GM21717 (cell line): ENCODE measurements around the gene PFN3.
"Not testable (repeated sequence)": the region's sequence is repeated elsewhere in the genome, so short reads cannot be mapped to it uniquely, and the experiment has no call there.

Source experiments
- ATAC-seq: cut with Tn5 transposase; IDR thresholded peaks from one replicate; pipeline ENCODE4 v1.9.1; 2021; ENCODE audit warnings: mild to moderate bottlenecking, moderate library complexity; ENCODE audit not compliant: unreplicated experiment

The PFN3 gene

DNA sequence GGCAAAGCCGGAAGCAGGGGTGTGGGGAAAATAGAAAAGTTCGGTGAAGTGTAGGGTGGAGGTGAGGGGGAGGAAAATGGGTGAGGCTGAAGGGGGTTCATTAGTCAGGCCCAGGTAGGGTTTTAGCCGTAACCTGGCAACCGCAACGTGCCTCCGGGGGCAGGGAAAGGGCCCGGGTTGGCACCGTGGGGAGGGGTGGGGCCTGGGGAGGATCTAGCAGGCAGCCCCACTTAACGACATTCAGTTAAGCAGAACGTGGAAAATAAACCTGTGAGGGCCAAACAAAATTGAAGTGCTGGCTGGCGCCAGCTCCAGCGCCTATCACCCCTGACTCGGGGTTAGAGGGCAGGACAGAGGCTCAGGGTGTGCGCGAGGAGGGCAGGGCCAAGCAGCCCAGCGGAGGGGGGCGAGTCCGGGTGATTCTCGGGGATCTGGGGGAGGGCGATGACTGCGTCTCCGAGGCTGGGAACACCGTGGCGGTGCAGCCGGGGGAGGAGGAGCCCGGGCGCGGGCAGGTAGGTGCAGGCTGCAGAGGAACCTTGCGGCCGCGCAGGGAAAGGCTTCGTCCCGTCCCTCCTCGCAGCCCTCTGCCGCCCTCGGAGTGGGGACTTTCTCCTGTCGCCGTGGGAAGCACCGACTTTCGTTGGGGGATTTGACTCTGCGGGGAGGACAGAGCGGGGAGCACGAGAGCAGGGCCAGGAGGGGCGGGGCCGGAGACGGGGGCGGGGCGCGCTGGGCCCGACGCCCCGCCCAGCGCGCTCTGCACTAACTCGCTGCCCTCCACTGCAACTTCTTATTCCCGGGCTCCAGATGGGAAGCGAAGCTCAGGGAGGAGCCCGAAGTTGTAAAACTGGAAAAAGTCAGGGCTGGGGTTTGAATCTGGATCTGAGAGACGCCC lies 37.6 kb downstream of the PFN3 start:
- ATAC-seq, result peak; percentile 35

GRCh38 chr5:177362292-177362609 lies 38.2 kb downstream of the PFN3 start:
- no peak for ATAC-seq

DNA sequence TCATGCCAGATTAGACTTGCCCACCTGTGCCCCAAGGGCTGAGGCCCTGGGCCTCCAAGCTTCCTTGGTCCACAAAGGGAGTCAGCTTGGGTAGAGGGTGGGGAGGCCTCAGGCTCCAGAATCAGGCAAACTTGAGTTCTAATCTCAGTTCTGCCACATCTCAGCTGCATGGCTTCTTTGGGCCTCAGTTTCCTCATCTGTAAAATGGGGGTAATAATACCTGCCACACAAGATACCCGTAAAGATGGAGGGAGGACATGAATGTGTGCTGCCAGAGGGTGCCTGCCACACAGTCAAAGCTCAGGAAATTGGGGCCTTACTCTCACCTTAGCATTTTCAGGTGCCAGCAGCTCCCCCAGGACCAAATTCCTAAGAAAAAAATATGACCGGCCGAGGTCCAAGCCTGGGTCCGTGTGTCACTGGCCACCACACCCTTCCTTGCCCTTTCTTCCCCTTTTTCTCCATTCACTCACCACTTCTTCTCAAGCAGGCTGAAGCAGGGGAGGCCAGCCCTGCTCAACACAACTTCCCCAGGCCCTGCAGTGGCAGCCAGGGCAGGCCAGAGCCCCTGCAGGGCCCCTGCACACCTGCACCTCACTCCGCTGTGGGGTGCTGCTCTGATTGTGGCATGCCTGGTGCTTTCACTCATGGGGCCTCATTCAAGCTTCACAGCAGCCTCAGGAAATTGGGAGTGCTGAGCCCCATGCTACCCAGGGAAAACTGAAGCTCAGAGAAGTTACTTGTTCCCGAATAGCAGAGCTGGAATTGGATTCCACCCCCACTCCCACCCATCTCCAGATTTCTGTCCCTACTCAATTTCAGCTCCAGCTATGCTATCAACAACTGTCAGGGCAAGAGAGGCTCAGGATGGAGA lies 38.8 kb downstream of the PFN3 start:
- ATAC-seq, result no peak

GRCh38 chr5:177360740-177361139 lies 39.7 kb downstream of the PFN3 start:
- not testable (repeated sequence) for ATAC-seq

DNA sequence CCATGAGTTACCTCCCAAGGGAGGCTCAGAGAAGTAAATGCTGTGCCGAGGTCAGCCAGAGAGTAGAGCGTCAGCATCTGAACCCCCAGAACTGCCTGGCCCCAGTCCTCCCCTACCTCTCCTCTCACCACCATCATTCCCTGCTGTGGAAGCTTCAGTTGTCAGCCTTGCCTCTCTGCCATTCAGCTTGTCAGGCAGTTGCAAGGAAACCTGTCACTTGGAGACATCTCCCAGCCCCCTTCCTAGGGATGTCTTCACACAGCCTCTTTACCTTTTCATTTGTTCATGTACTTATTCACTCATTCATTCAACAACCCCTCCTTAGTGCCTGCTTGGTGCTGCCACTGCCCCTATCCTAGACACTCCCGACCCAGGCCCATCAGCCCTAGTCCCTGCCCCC lies 40.6 kb downstream of the PFN3 start:
- ATAC-seq, result no peak

DNA sequence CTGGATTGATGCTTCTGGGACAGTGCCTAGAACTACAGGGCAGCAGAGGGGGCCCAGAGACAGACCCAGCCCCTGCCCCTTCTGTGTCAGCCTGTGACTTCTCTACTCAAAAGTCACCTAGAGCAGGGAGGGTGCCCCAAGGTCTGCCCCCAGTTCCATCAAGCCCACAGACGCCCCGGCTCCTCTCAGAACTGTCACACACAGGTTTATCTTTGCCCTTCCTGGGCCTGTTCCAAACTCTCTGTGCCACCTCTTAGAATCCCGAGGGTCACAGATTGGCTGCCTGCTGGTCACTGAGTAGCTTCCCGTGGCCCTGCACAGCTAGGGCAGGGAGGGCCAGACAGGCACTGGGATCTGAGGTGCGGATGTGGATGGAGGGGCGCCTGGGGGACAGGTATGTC lies 41.0 kb downstream of the PFN3 start:
- ATAC-seq, result no peak

- ATAC-seq, result no peak
Measured at GRCh38 chr5:177358370-177358819, 42.1 kb downstream of the PFN3 start.

DNA sequence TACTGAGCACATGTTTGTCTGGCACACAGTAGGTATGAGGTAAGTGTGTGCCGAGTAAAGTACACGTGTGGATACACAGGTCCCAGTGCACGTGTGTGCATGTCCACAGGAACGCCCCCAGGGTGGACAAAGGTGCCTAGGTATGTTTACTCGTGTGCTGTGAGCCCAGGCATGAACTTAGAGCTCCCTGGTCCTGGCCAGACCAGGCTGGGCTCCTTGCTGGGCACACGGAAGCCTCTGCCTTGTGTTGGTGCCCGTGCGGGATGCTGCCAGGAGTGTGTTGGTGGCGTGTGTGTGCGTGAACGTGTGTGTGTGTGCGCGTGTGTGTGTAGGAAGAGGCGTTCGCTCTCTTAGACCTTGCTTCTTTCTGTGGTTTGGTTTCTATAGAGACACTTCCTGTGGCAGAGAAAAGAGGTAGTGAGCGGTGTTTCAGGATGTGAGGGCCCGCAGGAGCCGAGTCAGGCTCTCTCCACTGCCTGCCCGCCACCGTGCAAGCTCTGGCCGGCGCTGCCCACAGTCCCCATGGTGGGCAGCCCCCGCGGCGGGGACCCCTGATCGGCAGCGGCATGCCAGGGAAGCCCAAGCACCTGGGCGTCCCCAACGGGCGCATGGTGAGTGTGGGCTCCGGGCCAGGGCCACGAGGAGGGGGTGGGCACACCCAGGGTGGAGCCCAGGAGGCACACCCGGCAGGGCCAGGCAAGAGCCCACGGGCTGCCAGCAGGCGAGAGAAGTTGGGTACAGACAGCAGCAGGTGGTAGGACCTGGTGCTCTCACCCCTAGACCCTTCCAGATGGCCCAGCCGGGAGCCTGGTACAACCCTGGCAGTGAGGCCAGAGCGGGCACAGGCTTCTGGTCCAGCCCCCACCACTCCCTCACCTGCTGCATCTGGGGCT lies 42.8 kb downstream of the PFN3 start, which contains the start of gene RGS14:
TSS of gene RGS14 (plus strand) at position 466 of the 893 bp plus-strand sequence. CDS start at position 567, 101 bp downstream.
- peak; percentile 80 for ATAC-seq

- peak; percentile 3 for ATAC-seq
Measured at GRCh38 chr5:177357146-177357458, 43.4 kb downstream of the PFN3 start.

DNA sequence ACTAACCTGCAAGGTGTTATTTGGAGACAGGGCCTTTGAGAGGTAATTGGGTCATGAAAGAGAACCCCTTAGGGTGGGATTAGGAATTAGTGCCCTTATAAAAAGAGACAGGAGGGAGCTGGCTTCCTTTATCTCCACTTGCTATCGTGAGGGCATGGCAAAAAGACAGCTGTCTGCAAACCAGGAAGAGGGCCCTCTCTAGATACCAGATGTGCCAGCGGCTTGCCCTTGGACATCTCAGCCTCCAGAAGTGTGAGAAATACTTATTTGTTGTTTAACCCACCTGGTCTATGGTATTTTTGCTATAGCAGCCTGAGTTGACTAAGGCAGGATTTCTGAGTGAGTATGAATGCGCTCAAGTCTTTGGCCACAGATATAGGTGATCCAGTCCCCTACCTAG lies 43.7 kb downstream of the PFN3 start:
- no peak for ATAC-seq

DNA sequence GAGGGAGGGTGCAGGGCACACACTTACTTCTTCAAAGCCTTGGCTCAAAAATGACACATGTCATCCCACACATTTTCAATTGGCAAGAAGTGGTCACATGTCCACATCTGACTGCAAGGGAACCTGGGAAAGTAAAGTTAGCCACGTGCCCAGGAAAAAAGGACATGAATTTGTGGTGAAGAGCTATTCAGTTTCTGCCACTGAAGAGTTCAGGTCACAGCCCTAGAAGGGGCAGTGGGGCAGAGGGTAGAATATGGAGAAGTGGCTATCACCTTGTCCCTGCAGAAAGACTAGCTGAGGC lies 44.6 kb downstream of the PFN3 start:
- ATAC-seq, result no peak

GRCh38 chr5:177355162-177355867 lies 45.1 kb downstream of the PFN3 start:
- no peak for ATAC-seq

- no peak for ATAC-seq
Measured at GRCh38 chr5:177354711-177355110, 45.8 kb downstream of the PFN3 start.

DNA sequence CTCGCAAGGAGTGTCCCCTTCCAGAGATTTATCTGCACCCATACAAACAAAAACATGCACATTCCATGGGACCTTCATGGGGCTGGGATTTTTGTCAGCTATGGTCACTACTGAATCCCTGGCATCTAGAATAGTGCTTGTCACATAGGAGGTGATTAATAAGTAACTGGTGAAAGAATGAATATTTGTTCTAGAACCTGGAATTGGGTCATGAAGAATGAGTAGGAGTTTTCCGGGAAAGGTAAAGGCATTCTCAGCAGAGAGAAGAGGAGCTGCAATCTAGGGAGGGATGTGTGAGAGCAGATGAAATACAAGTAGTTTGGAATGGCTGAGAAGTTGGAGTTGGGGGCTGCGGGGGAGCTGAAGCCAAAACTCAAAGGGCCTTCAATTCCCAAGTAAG lies 46.2 kb downstream of the PFN3 start:
- ATAC-seq, result no peak

GRCh38 chr5:177353093-177353492 lies 47.4 kb downstream of the PFN3 start:
- ATAC-seq, result no peak

DNA sequence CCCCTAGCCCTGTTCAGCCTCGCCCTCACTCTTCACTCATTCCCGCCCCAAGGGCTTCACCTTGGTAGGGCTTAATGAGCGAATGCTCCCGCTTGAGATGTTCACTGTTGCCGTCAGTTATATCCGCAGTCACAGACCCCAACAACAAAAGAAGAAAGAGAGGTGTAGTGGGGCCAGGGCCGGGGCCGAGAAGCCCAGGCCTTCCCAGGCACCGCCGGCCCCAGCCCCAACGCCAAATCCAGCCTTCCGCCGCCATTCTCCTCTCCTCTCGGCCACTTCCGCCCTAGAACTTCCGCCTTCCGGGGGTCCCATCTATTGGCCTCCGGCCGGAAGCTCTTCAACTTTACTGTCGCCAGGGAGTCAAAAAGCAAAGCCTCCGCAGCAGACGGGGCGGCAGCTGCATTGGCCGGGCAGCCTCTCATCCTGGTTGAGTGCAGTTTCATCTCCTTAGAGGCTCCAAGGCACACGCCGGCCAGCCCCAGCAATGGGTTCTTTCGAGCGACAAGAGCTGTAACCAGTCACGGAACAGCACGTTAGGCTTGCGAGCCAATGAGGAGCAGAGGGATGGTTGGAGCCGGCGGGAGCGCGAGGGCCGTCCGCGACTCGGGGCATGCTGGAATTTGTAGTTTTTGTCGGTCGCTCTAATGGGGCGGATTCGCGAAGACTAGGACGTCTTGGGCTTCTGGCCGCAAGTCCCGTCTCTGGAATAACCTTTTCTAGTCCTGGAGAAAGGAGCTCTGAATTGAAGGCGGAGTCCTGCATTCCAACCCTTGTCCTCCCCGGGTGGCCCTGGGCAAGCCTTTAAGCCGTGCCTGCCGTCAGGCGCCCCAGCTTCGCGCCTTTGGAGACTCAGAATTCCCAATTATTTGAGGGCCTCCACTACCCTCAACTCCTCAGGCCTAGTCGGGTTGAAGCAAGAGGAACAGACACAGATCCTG lies 48.8 kb downstream of the PFN3 start, which contains the start of gene LMAN2:
TSS of gene LMAN2 (minus strand) at position 277 of the 938 bp plus-strand sequence. CDS start at position 256, 21 bp downstream.
- peak; percentile 88 for ATAC-seq

DNA sequence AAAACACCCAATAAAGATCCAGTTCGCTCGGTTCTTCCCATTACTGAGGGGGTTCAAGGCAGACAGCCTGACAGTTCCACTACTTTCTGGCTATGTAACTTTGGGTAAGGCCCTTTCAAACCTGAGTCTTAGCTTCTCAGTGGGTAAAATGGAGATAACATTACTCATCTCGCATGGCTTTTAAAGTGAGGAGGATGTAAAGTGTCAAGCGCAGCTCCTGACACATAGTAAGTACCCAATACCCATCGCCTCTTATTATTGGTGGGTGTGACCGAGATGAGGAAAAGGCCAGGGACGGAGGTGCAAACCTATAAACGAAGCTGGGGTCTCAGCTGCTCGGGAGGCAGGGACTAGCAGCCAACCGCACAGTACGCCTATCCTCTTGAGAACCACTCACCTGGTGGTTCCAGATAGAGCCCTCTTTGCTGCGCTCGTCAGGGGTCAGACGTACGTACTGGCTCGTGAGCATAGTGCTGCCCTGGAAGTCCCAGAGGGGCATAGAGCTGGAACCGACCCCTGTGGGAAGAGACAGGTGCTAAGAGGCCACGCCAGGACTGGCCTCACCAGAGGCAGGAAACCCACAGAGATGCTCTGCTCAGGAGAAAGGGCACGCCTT lies 49.6 kb downstream of the PFN3 start:
- no peak for ATAC-seq
